ENCODE results near the gene USP53. TPM values are rescaled to one million over a fixed set of nuclear protein-coding genes. Genes with fewer than 3 reads are reported as not detected.

The USP53 gene
- total RNA-seq, 1 experiment from 2014 or later = 20.1 TPM

- TF ChIP-seq ZNF416 (CRISPR knock-in tag; IDR thresholded peaks at IDR 0.05) (no peak), HMGA2 (CRISPR knock-in tag; IDR thresholded peaks at IDR 0.05) (no peak), ZNF138 (CRISPR knock-in tag; conservative IDR thresholded peaks at IDR 0.05) (no peak)
Observed at GRCh38 chr4:119221412-119221811, 8.9 kb downstream of the USP53 start (continued).

GRCh38 chr4:119227690-119228089, 15.2 kb downstream of the USP53 start:
- ChIA-PET POLR2A (no interaction called here), CTCF (no interaction called here)
- TF ChIP-seq ZNF121 (CRISPR knock-in tag; IDR thresholded peaks at IDR 0.05) (no peak), ETV6 (CRISPR knock-in tag; IDR thresholded peaks at IDR 0.05) (no peak), ZNF425 (CRISPR knock-in tag; conservative IDR thresholded peaks at IDR 0.05) (no peak), MLX (CRISPR knock-in tag; IDR thresholded peaks at IDR 0.05) (no peak), ATF6 (CRISPR knock-in tag; IDR thresholded peaks at IDR 0.05) (no peak), ZNF416 (CRISPR knock-in tag; IDR thresholded peaks at IDR 0.05) (no peak), ZNF396 (CRISPR knock-in tag; IDR thresholded peaks at IDR 0.05; ENCODE audit: borderline replicate concordance) (no peak), ESRRA (CRISPR knock-in tag; IDR thresholded peaks at IDR 0.05; ENCODE audit: borderline replicate concordance) (no peak), JAZF1 (CRISPR knock-in tag; IDR thresholded peaks at IDR 0.05) (no peak), USF2 (CRISPR knock-in tag; IDR thresholded peaks at IDR 0.05) (no peak), TCF7 (CRISPR knock-in tag; IDR thresholded peaks at IDR 0.05; ENCODE audit: low read depth) (no peak), FOXP1 (CRISPR knock-in tag; IDR thresholded peaks at IDR 0.05; ENCODE audit: borderline replicate concordance) (no peak), SOX15 (CRISPR knock-in tag; IDR thresholded peaks at IDR 0.05) (no peak), AR (CRISPR knock-in tag; IDR thresholded peaks at IDR 0.05) (no peak), IRF2 (CRISPR knock-in tag; IDR thresholded peaks at IDR 0.05; ENCODE audit: borderline replicate concordance, low read depth) (no peak), NFYB (CRISPR knock-in tag; conservative IDR thresholded peaks at IDR 0.05; ENCODE audit: low read depth) (no peak), E2F5 (CRISPR knock-in tag; IDR thresholded peaks at IDR 0.05) (no peak)
- Mint-ChIP-seq H3K9me3 (no peaks in the 10 kb centered on the region), H3K36me3 (peaks cover 31% of the 10 kb centered on the region), H3K27ac (no peak overlapping the region), H3K4me1 (peaks cover 18% of the 10 kb centered on the region), H3K27me3 (ENCODE audit: low read depth) (no peaks in the 10 kb centered on the region), H3K4me3 (no peak overlapping the region)
- no peak for DNase-seq (ENCODE audit: low spot score)
- ATAC-seq = no peak
